ENCODE results near the gene MASP1.

Gene MASP1

GRCh38 chr3:187291001-187291511 lies 481 bp downstream of the MASP1 start:
- Histone ChIP-seq H3K4me3 (ENCODE audit: low read depth, low read length, poor library complexity, severe bottlenecking) (no peak overlapping the region), H3K9ac (ENCODE audit: low read length) (no peak overlapping the region), H4K20me1 (ENCODE audit: insufficient read depth, low read length) (no peaks in the 10 kb centered on the region), H3K27ac (ENCODE audit: low read depth, low read length, poor library complexity, severe bottlenecking) (no peak overlapping the region), H3K36me3 (ENCODE audit: insufficient read depth, low read length) (no peaks in the 10 kb centered on the region), H3F3A (ENCODE audit: insufficient read depth, low read length) (no peaks in the 10 kb centered on the region), H3K9me3 (ENCODE audit: low read length) (no peaks in the 10 kb centered on the region), H3K4me2 (ENCODE audit: low read length) (no peak overlapping the region), H3K4me1 (ENCODE audit: insufficient read depth, low read length, severe bottlenecking) (no peaks in the 10 kb centered on the region), H2AFZ (ENCODE audit: low read length) (no peak overlapping the region), H3K79me2 (ENCODE audit: insufficient read depth, low read length) (no peaks in the 10 kb centered on the region), H3K9me2 (ENCODE audit: low read depth, low read length) (no peaks in the 10 kb centered on the region), H3K27me3 (ENCODE audit: insufficient read depth, low read length) (0 out of 2 replicates have a peak, but pooled peaks cover 6% of the 10 kb centered on the region)
- TF ChIP-seq EZH2 (IDR thresholded peaks at IDR 0.05; ENCODE audit: borderline replicate concordance, low read length), result no peak
- TF ChIP-seq, protein P1, sequence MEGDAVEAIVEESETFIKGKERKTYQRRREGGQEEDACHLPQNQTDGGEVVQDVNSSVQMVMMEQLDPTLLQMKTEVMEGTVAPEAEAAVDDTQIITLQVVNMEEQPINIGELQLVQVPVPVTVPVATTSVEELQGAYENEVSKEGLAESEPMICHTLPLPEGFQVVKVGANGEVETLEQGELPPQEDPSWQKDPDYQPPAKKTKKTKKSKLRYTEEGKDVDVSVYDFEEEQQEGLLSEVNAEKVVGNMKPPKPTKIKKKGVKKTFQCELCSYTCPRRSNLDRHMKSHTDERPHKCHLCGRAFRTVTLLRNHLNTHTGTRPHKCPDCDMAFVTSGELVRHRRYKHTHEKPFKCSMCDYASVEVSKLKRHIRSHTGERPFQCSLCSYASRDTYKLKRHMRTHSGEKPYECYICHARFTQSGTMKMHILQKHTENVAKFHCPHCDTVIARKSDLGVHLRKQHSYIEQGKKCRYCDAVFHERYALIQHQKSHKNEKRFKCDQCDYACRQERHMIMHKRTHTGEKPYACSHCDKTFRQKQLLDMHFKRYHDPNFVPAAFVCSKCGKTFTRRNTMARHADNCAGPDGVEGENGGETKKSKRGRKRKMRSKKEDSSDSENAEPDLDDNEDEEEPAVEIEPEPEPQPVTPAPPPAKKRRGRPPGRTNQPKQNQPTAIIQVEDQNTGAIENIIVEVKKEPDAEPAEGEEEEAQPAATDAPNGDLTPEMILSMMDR (IDR thresholded peaks at IDR 0.05; ENCODE audit: low read length), result no peak

GRCh38 chr3:187290503-187290902 lies 1.0 kb downstream of the MASP1 start:
- no peaks in the 10 kb centered on the region for H3K79me2 ChIP-seq (ENCODE audit: insufficient read depth, low read length)
- H3K9me3 ChIP-seq (ENCODE audit: low read length), result no peaks in the 10 kb centered on the region

DNA sequence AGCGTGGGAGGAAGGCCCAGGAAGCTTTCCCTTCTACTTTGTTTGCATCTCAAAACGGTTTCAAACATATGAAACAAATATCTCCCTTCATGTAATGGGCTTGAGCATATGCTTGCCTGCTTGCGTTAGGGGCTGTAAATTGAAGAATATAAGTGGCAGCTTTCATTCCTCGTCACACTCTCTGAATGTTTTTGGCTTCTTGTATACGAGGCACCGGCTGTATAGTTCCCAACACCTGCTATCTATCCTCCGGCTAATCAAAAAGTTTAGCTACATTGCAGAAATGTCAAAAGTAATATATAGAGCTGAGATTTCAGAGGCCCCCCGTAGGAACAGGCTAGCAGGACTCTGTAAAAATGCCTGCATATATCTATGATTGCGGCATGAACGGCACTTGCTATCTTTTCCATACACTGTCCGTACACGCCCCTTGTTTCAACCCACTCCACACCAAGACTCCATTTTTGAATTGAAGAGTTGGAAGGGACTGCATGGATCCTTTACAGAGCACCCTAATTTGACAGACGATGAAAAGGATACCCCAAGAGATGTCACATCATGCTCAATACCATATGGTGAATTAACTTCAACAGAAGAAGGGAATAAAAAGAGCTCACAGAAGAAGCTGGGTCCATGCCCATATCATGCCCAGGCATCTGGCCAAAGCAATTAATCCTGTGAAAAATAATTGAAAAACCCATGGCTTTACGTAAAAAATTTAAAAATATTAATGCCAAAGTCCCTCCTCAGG lies 2.5 kb downstream of the MASP1 start:
- Histone ChIP-seq H3K36me3 (ENCODE audit: insufficient read depth, low read length) (no peaks in the 10 kb centered on the region), H3K4me2 (ENCODE audit: low read length) (no peak overlapping the region), H3K4me3 (ENCODE audit: low read depth, low read length, poor library complexity, severe bottlenecking) (no peak overlapping the region), H3F3A (ENCODE audit: insufficient read depth, low read length) (no peaks in the 10 kb centered on the region), H3K4me1 (ENCODE audit: insufficient read depth, low read length, severe bottlenecking) (no peaks in the 10 kb centered on the region), H2AFZ (ENCODE audit: low read length) (no peak overlapping the region), H3K79me2 (ENCODE audit: insufficient read depth, low read length) (no peaks in the 10 kb centered on the region), H3K27me3 (ENCODE audit: insufficient read depth, low read length) (0 out of 2 replicates have a peak, but pooled peaks cover 6% of the 10 kb centered on the region), H3K9ac (ENCODE audit: low read length) (no peak overlapping the region), H4K20me1 (ENCODE audit: insufficient read depth, low read length) (no peaks in the 10 kb centered on the region), H3K9me3 (ENCODE audit: low read length) (no peaks in the 10 kb centered on the region), H3K9me2 (ENCODE audit: low read depth, low read length) (no peaks in the 10 kb centered on the region), H3K27ac (ENCODE audit: low read depth, low read length, poor library complexity, severe bottlenecking) (no peak overlapping the region)
- no peak for TF ChIP-seq EZH2 (IDR thresholded peaks at IDR 0.05; ENCODE audit: borderline replicate concordance, low read length)
- TF ChIP-seq, protein P1 (IDR thresholded peaks at IDR 0.05; ENCODE audit: low read length), result no peak

More at GRCh38 chr3:187290503-187290902, 1.0 kb downstream of the MASP1 start:
- no peak overlapping the region for H3K4me2 ChIP-seq (ENCODE audit: low read length)
- H3K27ac ChIP-seq (ENCODE audit: low read depth, low read length, poor library complexity, severe bottlenecking), result no peak overlapping the region
- H3K9me2 ChIP-seq (ENCODE audit: low read depth, low read length), result no peaks in the 10 kb centered on the region
- 0 out of 2 replicates have a peak, but pooled peaks cover 6% of the 10 kb centered on the region for H3K27me3 ChIP-seq (ENCODE audit: insufficient read depth, low read length)
- TF ChIP-seq EZH2 (IDR thresholded peaks at IDR 0.05; ENCODE audit: borderline replicate concordance, low read length), result no peak
- TF ChIP-seq, protein P1 (IDR thresholded peaks at IDR 0.05; ENCODE audit: low read length), result no peak
- H3K4me3 ChIP-seq (ENCODE audit: low read depth, low read length, poor library complexity, severe bottlenecking), result no peak overlapping the region
- H2AFZ ChIP-seq (ENCODE audit: low read length), result no peak overlapping the region
- no peaks in the 10 kb centered on the region for H3K36me3 ChIP-seq (ENCODE audit: insufficient read depth, low read length)
- H4K20me1 ChIP-seq (ENCODE audit: insufficient read depth, low read length), result no peaks in the 10 kb centered on the region
- H3K4me1 ChIP-seq (ENCODE audit: insufficient read depth, low read length, severe bottlenecking), result no peaks in the 10 kb centered on the region
- H3K9ac ChIP-seq (ENCODE audit: low read length), result no peak overlapping the region
- no peaks in the 10 kb centered on the region for H3F3A ChIP-seq (ENCODE audit: insufficient read depth, low read length)
